Measurements from ENCODE around the gene MYOF.

MYOF gene

GRCh38 chr10:93482145-93482834 is at the start of gene MYOF:
Gene MYOF (minus strand): TSS chr10:93482334. CDS start chr10:93482194, 140 bp downstream.
- ChIA-PET POLR2A (no interaction called here), CTCF (interaction anchor here (0.7 to 13.1 kb wide), 32 partner anchors 10 to 402 kb away, joined by 3 to 254 read pairs (median 6); partner anchors contain the start of gene CEP55)
- DNase-seq (ENCODE audit: extremely low spot score): peak; percentile 70
- peak; percentile 63 for TF ChIP-seq CTCF (IDR thresholded peaks at IDR 0.05; ENCODE audit: control extremely low read depth, extremely low read depth, low read depth, missing control alignments)

- ChIA-PET POLR2A (no interaction called here), CTCF (interaction anchor here (1.1 to 4.0 kb wide), 5 partner anchors 8 to 633 kb away, joined by 3 to 25 read pairs (median 7); partner anchors contain the start of gene MYOF)
- TF ChIP-seq CTCF (IDR thresholded peaks at IDR 0.05; ENCODE audit: control extremely low read depth, extremely low read depth, low read depth, missing control alignments): no peak
- DNase-seq (ENCODE audit: extremely low spot score): no peak
These were observed 36.4 kb upstream of the MYOF start for GRCh38 chr10:93518531-93518930.

- POLR2A ChIA-PET: no interaction called here
- no peak for DNase-seq (ENCODE audit: extremely low spot score)
- no peak for TF ChIP-seq CTCF (IDR thresholded peaks at IDR 0.05; ENCODE audit: control extremely low read depth, extremely low read depth, low read depth, missing control alignments)
- CTCF ChIA-PET: interaction anchor here (0.9 to 11.0 kb wide), 4 partner anchors 12 to 139 kb away, joined by 3 to 150 read pairs (median 4); partner anchors contain the start of gene MYOF
These were observed 33.9 kb upstream of the MYOF start for GRCh38 chr10:93516006-93516380.

GRCh38 chr10:93515071-93516005 is 33.2 kb upstream of the MYOF start:
- no peak for TF ChIP-seq CTCF (IDR thresholded peaks at IDR 0.05; ENCODE audit: control extremely low read depth, extremely low read depth, low read depth, missing control alignments)
- ChIA-PET POLR2A (no interaction called here), CTCF (interaction anchor here (0.7 to 11.0 kb wide), 4 partner anchors 11 to 138 kb away, joined by 3 to 150 read pairs (median 6); partner anchors contain the start of gene MYOF)
- DNase-seq (ENCODE audit: extremely low spot score): no peak

- ChIA-PET CTCF (interaction anchor here (1.2 to 11.0 kb wide), 5 partner anchors 11 to 137 kb away, joined by 4 to 150 read pairs (median 11); partner anchors contain the start of gene MYOF), POLR2A (no interaction called here)
- TF ChIP-seq CTCF (IDR thresholded peaks at IDR 0.05; ENCODE audit: control extremely low read depth, extremely low read depth, low read depth, missing control alignments): no peak
- no peak for DNase-seq (ENCODE audit: extremely low spot score)
These were observed 32.4 kb upstream of the MYOF start for GRCh38 chr10:93514521-93514920.

- TF ChIP-seq CTCF (IDR thresholded peaks at IDR 0.05; ENCODE audit: control extremely low read depth, extremely low read depth, low read depth, missing control alignments): no peak
- DNase-seq (ENCODE audit: extremely low spot score): no peak
- ChIA-PET POLR2A (interaction anchor here (1.0 kb wide), 1 partner anchor 10 kb away, joined by 3 read pairs; no protein-coding TSS in a partner anchor), CTCF (interaction anchor here (0.9 to 11.0 kb wide), 9 partner anchors 10 to 223 kb away, joined by 3 to 150 read pairs (median 7); partner anchors contain the start of genes CEP55 and MYOF)
These were observed 31.0 kb upstream of the MYOF start for GRCh38 chr10:93513091-93513490.

Measured in GM10248 (cell line).